Keratinocyte (primary cell): ENCODE results near the gene WNT8A. TPM values are rescaled to one million over a fixed set of nuclear protein-coding genes. Genes with fewer than 3 reads are reported as not detected.

Source experiments
- DNase-seq: peaks from one replicate; pipeline ENCODE4 v3.0.0-alpha.2; 2011; ENCODE audit warnings: low read depth, missing footprints, low spot score
- FAIRE-seq: peaks from 2 replicates; lab custom pipeline; 2011; peaks lifted over from hg19 to GRCh38; lab: Jason Lieb, UNC
- H2AFZ ChIP-seq: 2 replicates; pipeline ENCODE4 v1.6.0; 2012; ENCODE audit warnings: low read length, control low read depth, inconsistent platforms; ENCODE audit not compliant: control insufficient read depth
- H3K27ac ChIP-seq: 2 replicates; pipeline ENCODE4 v1.5.1; 2011; ENCODE audit warnings: low read length; ENCODE audit not compliant: control insufficient read depth, insufficient read depth
- H3K27me3 ChIP-seq: 3 replicates; pipeline ENCODE4 v1.6.0; 2011; ENCODE audit warnings: low read length; ENCODE audit not compliant: control insufficient read depth, insufficient read depth; ENCODE audit errors: extremely low read depth
- H3K36me3 ChIP-seq, 2 experiments: 2 replicates in 1 of 2; 3 replicates in 1 of 2; pipeline ENCODE4 v1.5.1; 2011; ENCODE audit warnings: low read length in 2 of 2, mild to moderate bottlenecking in 1 of 2; ENCODE audit not compliant: control insufficient read depth in 2 of 2, insufficient read depth in 2 of 2; ENCODE audit errors: extremely low read depth in 1 of 2
- H3K4me1 ChIP-seq: 3 replicates; pipeline ENCODE4 v1.5.1; 2011; ENCODE audit warnings: low read length; ENCODE audit not compliant: control insufficient read depth, insufficient read depth; ENCODE audit errors: extremely low read depth
- H3K4me2 ChIP-seq: 3 replicates; pipeline ENCODE4 v1.6.0; 2011; ENCODE audit warnings: low read depth, low read length; ENCODE audit not compliant: control insufficient read depth, insufficient read depth; ENCODE audit errors: extremely low read depth
- H3K4me3 ChIP-seq, 3 experiments: fragments of 200-600 bp in 1 of 3; sonication (generic) in 1 of 3; 2 replicates in 2 of 3; 3 replicates in 1 of 3; pipeline ENCODE4 v1.5.1; 2011 to 2016; ENCODE audit warnings: low read length in 3 of 3, mild to moderate bottlenecking in 3 of 3, control low read depth in 2 of 3, inconsistent platforms in 1 of 3, low read depth in 1 of 3, mixed read lengths in 1 of 3, mixed run types in 1 of 3, moderate library complexity in 1 of 3; ENCODE audit not compliant: control insufficient read depth in 2 of 3, insufficient read depth in 2 of 3; ENCODE audit errors: extremely low read depth in 1 of 3
- H3K79me2 ChIP-seq: 2 replicates; pipeline ENCODE4 v1.6.0; 2012; ENCODE audit warnings: low read length; ENCODE audit not compliant: control insufficient read depth, insufficient read depth
- H3K9ac ChIP-seq: 3 replicates; pipeline ENCODE4 v1.6.0; 2011; ENCODE audit warnings: low read length; ENCODE audit not compliant: control insufficient read depth, insufficient read depth; ENCODE audit errors: extremely low read depth
- H3K9me1 ChIP-seq: 3 replicates; pipeline ENCODE4 v1.6.0; 2011; ENCODE audit warnings: low read length; ENCODE audit not compliant: control insufficient read depth, insufficient read depth; ENCODE audit errors: extremely low read depth
- H3K9me3 ChIP-seq: 2 replicates; pipeline ENCODE4 v1.5.1; 2012; ENCODE audit warnings: low read depth, low read length; ENCODE audit not compliant: control insufficient read depth
- H4K20me1 ChIP-seq: 3 replicates; pipeline ENCODE4 v1.6.0; 2011; ENCODE audit warnings: low read length; ENCODE audit not compliant: control insufficient read depth, insufficient read depth; ENCODE audit errors: extremely low read depth
- CTCF ChIP-seq, 3 experiments: IDR thresholded peaks in 1 of 3; conservative IDR thresholded peaks in 1 of 3; optimal IDR thresholded peaks in 1 of 3; 2 replicates in 2 of 3; 3 replicates in 1 of 3; pipeline versions ENCODE3 to v1.5.1; 2011; ENCODE audit warnings: low read length in 3 of 3, mild to moderate bottlenecking in 3 of 3, moderate library complexity in 2 of 3, control low read depth in 1 of 3, inconsistent platforms in 1 of 3; ENCODE audit not compliant: insufficient read depth in 2 of 3; ENCODE audit errors: extremely low read depth in 1 of 3
- EZH2 ChIP-seq: IDR thresholded peaks from one replicate; pipeline ENCODE4 v1.6.1; 2012; ENCODE audit warnings: inconsistent platforms, mild to moderate bottlenecking, low read length, moderate library complexity
- dilution Hi-C: fragments of 300-500 bp; cut with MboI; formaldehyde crosslinking; loops from one replicate; pipeline ENCODE4 v1.7.0; 2020; ENCODE audit warnings: low sequenced_read_pairs; ENCODE audit not compliant: extremely low pct_ligation_motif_present
- polyA plus RNA-seq, 5 experiments: library from polyadenylated mRNA; depleted of rRNA in 3 of 5; stranded (reverse) in 3 of 5; stranded (forward) in 1 of 5; unstranded in 1 of 5; fragments of >200 nt; gene quantifications; 1 replicate in 1 of 5; 2 replicates in 3 of 5; 3 replicates in 1 of 5; pipeline versions ENCODE4 v1.2.1 to v1.2.3, GENCODE V29; 2011 to 2012; ENCODE audit warnings: missing spikeins in 2 of 5, low read depth in 1 of 5, low replicate concordance in 1 of 5

WNT8A gene
- polyA plus RNA-seq, 1 donor (not counting 4 experiments of a cell fraction or from before 2014, with no cell fraction given) = not detected

- FAIRE-seq = no peak
- dilution Hi-C loops = no loop called here
Observed at GRCh38 chr5:138037271-138037670, 46.6 kb upstream of the WNT8A start.

GRCh38 chr5:138037907-138038633, 45.8 kb upstream of the WNT8A start:
- Histone ChIP-seq H2AFZ (no peak overlapping the region), H3K4me2 (no peak overlapping the region), H3K9me1 (no peaks in the 10 kb centered on the region), H3K9me3 (no peaks in the 10 kb centered on the region), H3K4me1 (peaks cover 11% of the 10 kb centered on the region), H3K27me3 (no peaks in the 10 kb centered on the region), H3K27ac (no peak overlapping the region), H3K36me3 (no peaks in the 10 kb centered on the region), H3K4me3 (no peak overlapping the region), H4K20me1 (no peaks in the 10 kb centered on the region), H3K79me2 (no peaks in the 10 kb centered on the region), H3K9ac (no peak overlapping the region)
- FAIRE-seq = no peak
- DNase-seq = no peak
- dilution Hi-C loops = no loop called here
- TF ChIP-seq CTCF (optimal IDR thresholded peaks at IDR 0.05 in 1 of 3, IDR thresholded peaks at IDR 0.05 in 1 of 3, conservative IDR thresholded peaks at IDR 0.05 in 1 of 3; ENCODE audit: extremely low read depth in 1 of 3, insufficient read depth in 2 of 3, low read length in 3 of 3) = no peak
- TF ChIP-seq EZH2 = no peak

More at GRCh38 chr5:138037271-138037670, 46.6 kb upstream of the WNT8A start:
- no peaks in the 10 kb centered on the region for H3K27me3 ChIP-seq
- TF ChIP-seq EZH2 = no peak
- no peak for TF ChIP-seq CTCF (optimal IDR thresholded peaks at IDR 0.05 in 1 of 3, IDR thresholded peaks at IDR 0.05 in 1 of 3, conservative IDR thresholded peaks at IDR 0.05 in 1 of 3; ENCODE audit: extremely low read depth in 1 of 3, insufficient read depth in 2 of 3, low read length in 3 of 3)
- no peak for DNase-seq
- H3K9me3 ChIP-seq = no peaks in the 10 kb centered on the region
- no peak overlapping the region for H2AFZ ChIP-seq
- no peak overlapping the region for H3K4me3 ChIP-seq
- no peaks in the 10 kb centered on the region for H3K36me3 ChIP-seq
- H3K9ac ChIP-seq = no peak overlapping the region
- peaks cover 3% of the 10 kb centered on the region for H3K79me2 ChIP-seq
- H3K4me1 ChIP-seq = peaks cover 11% of the 10 kb centered on the region
- H3K9me1 ChIP-seq = no peaks in the 10 kb centered on the region
- no peak overlapping the region for H3K4me2 ChIP-seq
- no peaks in the 10 kb centered on the region for H4K20me1 ChIP-seq
- H3K27ac ChIP-seq = no peak overlapping the region
